A549 (cell line): ENCODE measurements around the gene ITPA. TPM values are rescaled to one million over a fixed set of nuclear protein-coding genes. Genes with fewer than 3 reads are reported as not detected.

Source experiments
- ATAC-seq, 2 experiments: fragments of 200-7000 bp in 1 of 2; fragments of >200 bp in 1 of 2; cut with Nextera tagmentation in 1 of 2; cut with Tn5 transposase in 1 of 2; 3 replicates each; pipeline versions ENCODE4 v1.8.0 to v1.9.1; 2018 to 2020; ENCODE audit warnings: mild to moderate bottlenecking in 1 of 2, moderate library complexity in 1 of 2
- CTCF ChIA-PET: fragments of 300-600 bp; sonication (Branson Sonifier 250); formaldehyde crosslinking; extraction: SDS; loops from one replicate; lab custom pipeline; 2021; ENCODE audit warnings: antibody characterized with exemption, inconsistent platforms; lab: Yijun Ruan, JAX
- POLR2A ChIA-PET: fragments of 350-600 bp; formaldehyde crosslinking; extraction: SDS; loops from one replicate; lab custom pipeline; 2021; ENCODE audit warnings: antibody characterized with exemption, inconsistent platforms; lab: Yijun Ruan, JAX
- DNase-seq, 2 experiments: peaks; one replicate each; pipeline versions ENCODE4 v3.0.0 to v3.0.0-alpha.2; 2011 to 2016; ENCODE audit warnings: low read depth in 1 of 2, low spot score in 1 of 2
- FAIRE-seq: peaks from 2 replicates; lab custom pipeline; 2011; peaks lifted over from hg19 to GRCh38; lab: Jason Lieb, UNC
- H3K27ac ChIP-seq, 2 experiments: fragments of >200 bp; sonication (Bioruptor Twin); formaldehyde crosslinking; 3 replicates each; pipeline ENCODE4 v1.5.1; 2016 to 2017
- H3K4me1 ChIP-seq: fragments of >200 bp; sonication (Bioruptor Twin); formaldehyde crosslinking; 3 replicates; pipeline ENCODE4 v1.6.1; 2016
- H3K4me2 ChIP-seq: fragments of >200 bp; sonication (Bioruptor Twin); formaldehyde crosslinking; 3 replicates; pipeline ENCODE4 v1.6.1; 2016
- H3K4me3 ChIP-seq: fragments of >200 bp; sonication (Bioruptor Twin); formaldehyde crosslinking; 3 replicates; pipeline ENCODE4 v1.5.1; 2016
- H3K9me3 ChIP-seq: fragments of >200 bp; sonication (Bioruptor Twin); formaldehyde crosslinking; 3 replicates; pipeline ENCODE4 v1.6.1; 2016
- BHLHE40 ChIP-seq: IDR thresholded peaks from 2 replicates; pipeline ENCODE4 v1.6.1; 2012; ENCODE audit warnings: low read depth, low read length, inconsistent platforms
- CBX2 ChIP-seq: fragments of 200-600 bp; sonication (generic); IDR thresholded peaks from 2 replicates; pipeline ENCODE4 v1.6.1; 2016; ENCODE audit warnings: low read depth, mild to moderate bottlenecking, borderline replicate concordance
- CBX8 ChIP-seq: fragments of 200-600 bp; sonication (generic); IDR thresholded peaks from 2 replicates; pipeline ENCODE4 v1.6.1; 2016
- CTCF ChIP-seq: fragments of >200 bp; sonication (Bioruptor Twin); formaldehyde crosslinking; IDR thresholded peaks from 3 replicates; pipeline ENCODE4 v1.5.1; 2016
- EHF ChIP-seq: fragments of 250-450 bp; sonication (Bioruptor Pico); IDR thresholded peaks from 2 replicates; pipeline ENCODE4 v1.5.0; 2020; ENCODE audit warnings: mild to moderate bottlenecking
- EHMT2 ChIP-seq: fragments of 200-600 bp; sonication (generic); IDR thresholded peaks from 2 replicates; pipeline ENCODE4 v1.6.1; 2016; ENCODE audit warnings: antibody characterized with exemption, low read depth, mild to moderate bottlenecking, moderate library complexity
- EP300 ChIP-seq, 2 experiments: fragments of >200 bp; sonication (Bioruptor Twin); formaldehyde crosslinking; IDR thresholded peaks; 2 replicates in 1 of 2; 3 replicates in 1 of 2; pipeline ENCODE4 v1.6.1; 2016 to 2017
- ESRRA ChIP-seq: fragments of 150-350 bp; IDR thresholded peaks from 2 replicates; pipeline ENCODE4 v1.6.1; 2014; ENCODE audit warnings: mild to moderate bottlenecking, low read length, borderline replicate concordance
- HDAC2 ChIP-seq: fragments of 200-600 bp; sonication (generic); IDR thresholded peaks from 2 replicates; pipeline ENCODE4 v1.6.1; 2016
- HMGXB4 ChIP-seq: fragments of 250-450 bp; sonication (Bioruptor Pico); IDR thresholded peaks from 2 replicates; pipeline ENCODE4 v1.5.0; 2021; ENCODE audit warnings: mild to moderate bottlenecking, moderate library complexity, borderline replicate concordance
- HOXB13 ChIP-seq: fragments of 250-450 bp; sonication (Bioruptor Pico); IDR thresholded peaks from 2 replicates; pipeline ENCODE4 v1.5.0; 2020; ENCODE audit warnings: low read depth, mild to moderate bottlenecking, moderate library complexity
- HOXB5 ChIP-seq: fragments of 250-450 bp; sonication (Bioruptor Pico); IDR thresholded peaks from 2 replicates; pipeline ENCODE4 v1.5.0; 2020; ENCODE audit warnings: mild to moderate bottlenecking, moderate library complexity
- KDM1A ChIP-seq: fragments of 200-600 bp; sonication (generic); IDR thresholded peaks from 2 replicates; pipeline ENCODE4 v1.6.1; 2016; ENCODE audit warnings: low read depth, mild to moderate bottlenecking
- MAX ChIP-seq: IDR thresholded peaks from 2 replicates; pipeline ENCODE4 v1.6.1; 2012
- MAZ ChIP-seq: fragments of 150-350 bp; IDR thresholded peaks from 2 replicates; pipeline ENCODE4 v1.6.1; 2014; ENCODE audit warnings: antibody characterized with exemption, low read depth, low read length, borderline replicate concordance
- PHF8 ChIP-seq: fragments of 200-600 bp; sonication (generic); IDR thresholded peaks from 2 replicates; pipeline ENCODE4 v1.6.1; 2016; ENCODE audit warnings: low read depth, mild to moderate bottlenecking, antibody characterized with exemption, moderate library complexity, borderline replicate concordance
- POLR2AphosphoS2 ChIP-seq: conservative IDR thresholded peaks from 2 replicates; pipeline ENCODE4 v1.6.1; 2012; ENCODE audit warnings: low read length, improper control_type of control experiment, inconsistent platforms
- RAD21 ChIP-seq, 2 experiments: fragments of >200 bp in 1 of 2; sonication (Bioruptor Twin) in 1 of 2; formaldehyde crosslinking in 1 of 2; IDR thresholded peaks in 1 of 2; conservative IDR thresholded peaks in 1 of 2; 2 replicates in 1 of 2; 3 replicates in 1 of 2; pipeline ENCODE4 v1.6.1; 2012 to 2018; ENCODE audit warnings: inconsistent platforms in 1 of 2
- RCOR1 ChIP-seq: fragments of 150-350 bp; IDR thresholded peaks from 2 replicates; pipeline ENCODE4 v1.6.1; 2014; ENCODE audit warnings: antibody characterized with exemption, low read length, low read depth
- SREBF2 ChIP-seq: fragments of 450-650 bp; IDR thresholded peaks from 2 replicates; pipeline ENCODE4 v1.6.1; 2014; ENCODE audit warnings: mild to moderate bottlenecking, moderate library complexity
- TP53 ChIP-seq: fragments of 250-450 bp; sonication (Bioruptor Pico); IDR thresholded peaks from 2 replicates; pipeline ENCODE4 v1.5.0; 2021; ENCODE audit warnings: mild to moderate bottlenecking, moderate library complexity
- ZC3H11A ChIP-seq: fragments of 450-650 bp; IDR thresholded peaks from 2 replicates; pipeline ENCODE4 v1.6.1; 2014; ENCODE audit warnings: antibody characterized with exemption, mild to moderate bottlenecking
- ZFP36 ChIP-seq: fragments of 450-650 bp; IDR thresholded peaks from 2 replicates; pipeline ENCODE4 v1.6.1; 2014; ENCODE audit warnings: borderline replicate concordance; ENCODE audit not compliant: partially characterized antibody
- ZNF302 ChIP-seq: fragments of 250-450 bp; sonication (Bioruptor Pico); IDR thresholded peaks from 2 replicates; pipeline ENCODE4 v1.9.0; 2021; ENCODE audit warnings: inconsistent platforms, mild to moderate bottlenecking, moderate library complexity
- ZSCAN20 ChIP-seq: fragments of 250-450 bp; sonication (Bioruptor Pico); IDR thresholded peaks from 2 replicates; pipeline ENCODE4 v1.8.0; 2022; ENCODE audit warnings: mild to moderate bottlenecking, moderate library complexity
- WGBS: methylation state at CpG from one replicate; pipeline ENCODE4 v1.1.6; 2017; ENCODE audit errors: missing lambda C conversion rate; 5-methylcytosine and 5-hydroxymethylcytosine counted together
- polyA plus RNA-seq, 4 experiments: library from polyadenylated mRNA; depleted of rRNA in 3 of 4; stranded (reverse); fragments of >200 nt; fragmentation: RNase III in 1 of 4; extraction: RNeasy Plus Mini Kit Qiagen cat#74134 plus additional on column Dnase treatment in 1 of 4; gene quantifications; 2 replicates in 3 of 4; 3 replicates in 1 of 4; pipeline ENCODE4 v1.2.3, GENCODE V29; 2011 to 2017
- TF ChIP-seq, protein P1 (sequence below): IDR thresholded peaks from 2 replicates; pipeline ENCODE4 v1.6.1; 2012
- TF ChIP-seq, protein P2 (sequence below): fragments of >200 bp; sonication (Bioruptor Twin); formaldehyde crosslinking; IDR thresholded peaks from 3 replicates; pipeline ENCODE4 v1.6.1; 2016

ITPA gene
- polyA plus RNA-seq, 2 of the 4 experiments (the other 2 are of a cell fraction): 54.0 to 106 TPM

- POLR2A ChIA-PET: no interaction called here
- no peak for DNase-seq
- H3K4me2 ChIP-seq: no peak overlapping the region
- FAIRE-seq: no peak
- CTCF ChIA-PET: interaction anchor here (1.1 to 3.3 kb wide), 4 partner anchors 10 to 83 kb away, joined by 3 to 15 read pairs (median 6); no protein-coding TSS in a partner anchor
- peaks cover 24% of the 10 kb centered on the region for H3K4me1 ChIP-seq
- ATAC-seq: no peak
- no peak overlapping the region for H3K27ac ChIP-seq
- TF ChIP-seq HDAC2: no peak
- no peak for TF ChIP-seq MAX
- TF ChIP-seq HOXB13: no peak
- no peak for TF ChIP-seq HMGXB4 (CRISPR knock-in tag)
- TF ChIP-seq, protein P1, sequence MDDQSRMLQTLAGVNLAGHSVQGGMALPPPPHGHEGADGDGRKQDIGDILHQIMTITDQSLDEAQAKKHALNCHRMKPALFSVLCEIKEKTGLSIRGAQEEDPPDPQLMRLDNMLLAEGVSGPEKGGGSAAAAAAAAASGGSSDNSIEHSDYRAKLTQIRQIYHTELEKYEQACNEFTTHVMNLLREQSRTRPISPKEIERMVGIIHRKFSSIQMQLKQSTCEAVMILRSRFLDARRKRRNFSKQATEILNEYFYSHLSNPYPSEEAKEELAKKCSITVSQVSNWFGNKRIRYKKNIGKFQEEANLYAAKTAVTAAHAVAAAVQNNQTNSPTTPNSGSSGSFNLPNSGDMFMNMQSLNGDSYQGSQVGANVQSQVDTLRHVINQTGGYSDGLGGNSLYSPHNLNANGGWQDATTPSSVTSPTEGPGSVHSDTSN: no peak
- TF ChIP-seq TP53 (CRISPR knock-in tag): no peak
- no peak for TF ChIP-seq RCOR1
- no peak for TF ChIP-seq KDM1A
- TF ChIP-seq ZFP36: no peak
- no peak for TF ChIP-seq CTCF
- no peak for TF ChIP-seq ZSCAN20 (CRISPR knock-in tag)
- TF ChIP-seq, all 56 proteins: peak for 0
- 83% methylated on average over 30 of the region's 32 CpGs for WGBS
- H3K4me3 ChIP-seq: no peak overlapping the region
- no peaks in the 10 kb centered on the region for H3K9me3 ChIP-seq
Measured at GRCh38 chr20:3233131-3233990, 24.1 kb downstream of the ITPA start.

DNA sequence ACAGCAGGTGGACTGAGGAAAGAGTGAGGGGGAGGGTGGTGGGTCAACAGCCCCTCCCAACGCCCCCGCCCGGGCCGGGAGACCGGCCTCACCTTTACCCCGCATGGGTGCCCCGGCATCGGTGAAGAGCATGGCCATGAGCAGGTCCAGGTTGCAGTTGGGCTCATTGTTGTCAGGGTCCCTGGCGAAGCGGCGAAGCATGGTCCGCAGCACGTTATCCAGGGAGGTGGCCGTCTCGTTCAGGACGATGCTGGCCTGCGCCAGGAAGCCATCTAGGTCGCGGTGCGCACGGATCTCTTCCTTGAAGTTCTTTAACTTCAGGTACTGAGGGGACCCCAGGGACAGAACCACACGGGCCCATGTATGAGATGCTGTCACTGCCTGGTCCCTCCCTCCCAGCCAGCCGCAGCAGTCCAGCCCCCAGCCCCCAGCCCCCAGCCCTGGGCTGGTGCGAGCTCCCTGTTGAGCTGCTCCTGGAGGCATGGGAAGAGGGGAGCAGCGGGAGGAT lies 24.7 kb downstream of the ITPA start:
- Histone ChIP-seq H3K4me2 (no peak overlapping the region), H3K27ac (no peak overlapping the region), H3K9me3 (no peaks in the 10 kb centered on the region), H3K4me1 (peaks cover 25% of the 10 kb centered on the region), H3K4me3 (no peak overlapping the region)
- ChIA-PET CTCF (interaction anchor here (3.3 kb wide), 1 partner anchor 15 kb away, joined by 15 read pairs; no protein-coding TSS in a partner anchor), POLR2A (no interaction called here)
- TF ChIP-seq HMGXB4 (CRISPR knock-in tag) (no peak), SREBF2 (no peak), BHLHE40 (no peak), HOXB5 (CRISPR knock-in tag) (no peak), ZC3H11A (no peak), EHF (no peak), POLR2AphosphoS2 (no peak), PHF8 (no peak), ZNF302 (no peak), RAD21 (conservative IDR thresholded peaks at IDR 0.05 in 1 of 2, IDR thresholded peaks at IDR 0.05 in 1 of 2) (no peak), EP300 (IDR thresholded peaks at IDR 0.05) (no peak), RCOR1 (no peak), CBX2 (no peak), EHMT2 (no peak), MAZ (no peak), ESRRA (no peak), CBX8 (no peak)
- TF ChIP-seq, protein P2, sequence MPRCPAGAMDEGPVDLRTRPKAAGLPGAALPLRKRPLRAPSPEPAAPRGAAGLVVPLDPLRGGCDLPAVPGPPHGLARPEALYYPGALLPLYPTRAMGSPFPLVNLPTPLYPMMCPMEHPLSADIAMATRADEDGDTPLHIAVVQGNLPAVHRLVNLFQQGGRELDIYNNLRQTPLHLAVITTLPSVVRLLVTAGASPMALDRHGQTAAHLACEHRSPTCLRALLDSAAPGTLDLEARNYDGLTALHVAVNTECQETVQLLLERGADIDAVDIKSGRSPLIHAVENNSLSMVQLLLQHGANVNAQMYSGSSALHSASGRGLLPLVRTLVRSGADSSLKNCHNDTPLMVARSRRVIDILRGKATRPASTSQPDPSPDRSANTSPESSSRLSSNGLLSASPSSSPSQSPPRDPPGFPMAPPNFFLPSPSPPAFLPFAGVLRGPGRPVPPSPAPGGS: no peak
- ATAC-seq (no peak), FAIRE-seq (no peak), DNase-seq (no peak)
- WGBS: 92% methylated on average over 25 of the region's 25 CpGs
